Esophagus squamous epithelium (tissue), 5 donors: ENCODE data around the gene TNP2. TPM values are rescaled to one million over a fixed set of nuclear protein-coding genes. Genes with fewer than 3 reads are reported as not detected.

Experiments
- DNase-seq: peaks from one replicate; lab custom pipeline; 2025; lab: John Stamatoyannopoulos, UW
- H3K27ac ChIP-seq, 4 donors: fragments of 200-600 bp; sonication (generic); one replicate each; pipeline ENCODE4 v1.5.1; 2016 to 2019; ENCODE audit warnings: mild to moderate bottlenecking in 1 of 4
- H3K27me3 ChIP-seq, 4 donors: fragments of 200-600 bp; sonication (generic); 1 replicate in 3 of 4; 2 replicates in 1 of 4; pipeline versions ENCODE4 v1.5.1 to v1.6.0; 2017 to 2021; ENCODE audit warnings: antibody characterized with exemption in 1 of 4
- H3K36me3 ChIP-seq, 3 donors: fragments of 200-600 bp; sonication (generic); one replicate each; pipeline ENCODE4 v1.5.1; 2016 to 2019
- H3K4me1 ChIP-seq, 3 donors: fragments of 200-600 bp; sonication (generic); one replicate each; pipeline ENCODE4 v1.5.1; 2017 to 2019
- H3K4me3 ChIP-seq, 4 donors: fragments of 200-600 bp; sonication (generic); 1 replicate in 3 of 4; 2 replicates in 1 of 4; pipeline ENCODE4 v1.5.1; 2016 to 2019; ENCODE audit warnings: mild to moderate bottlenecking in 2 of 4, moderate library complexity in 1 of 4
- H3K9me3 ChIP-seq, 3 donors: fragments of 200-600 bp; sonication (generic); one replicate each; pipeline ENCODE4 v1.5.1; 2016 to 2019
- CTCF ChIP-seq, 6 experiments: fragments of 450-650 bp in 4 of 6; fragments of 200-600 bp in 2 of 6; sonication (generic) in 2 of 6; IDR thresholded peaks; one replicate each; pipeline ENCODE4 v1.5.1; 2016 to 2019; ENCODE audit warnings: antibody characterized with exemption in 6 of 6, mild to moderate bottlenecking in 4 of 6, moderate library complexity in 4 of 6
- POLR2A ChIP-seq, 4 donors: fragments of 450-650 bp; IDR thresholded peaks; one replicate each; pipeline ENCODE4 v1.6.1; 2017; ENCODE audit warnings: antibody characterized with exemption in 4 of 4, mild to moderate bottlenecking in 4 of 4, moderate library complexity in 3 of 4
- WGBS, 2 donors: methylation state at CpG; one replicate each; pipeline ENCODE4 v1.1.5; 2018; 5-methylcytosine and 5-hydroxymethylcytosine counted together
- intact Hi-C: fragments of 100-400 bp; cut with DNase I; formaldehyde crosslinking; loops from one replicate; pipeline ENCODE4 v1.15.0; 2022
- total RNA-seq, 4 donors: library from RNA; depleted of rRNA; stranded (reverse); fragments of >200 nt; gene quantifications; one replicate each; pipeline ENCODE4 v1.1.0, GENCODE V29; 2016
- donor health status: DM: yes; HTN: yes; CAD: no.

The TNP2 gene
- total RNA-seq, 4 donors from 2014 or later: not detected

- Histone ChIP-seq H3K27me3 (peaks cover 0 to 28% (median 0%) of the 10 kb centered on the region in 4 donors), H3K4me3 (no peak overlapping the region), H3K27ac (peak overlapping the region in 2 of 4 donors; percentile 15 to 17), H3K9me3 (no peaks in the 10 kb centered on the region), H3K4me1 (peaks cover 0 to 9% (median 0%) of the 10 kb centered on the region in 3 donors), H3K36me3 (no peaks in the 10 kb centered on the region)
- intact Hi-C loops: no loop called here
- 76 to 77% methylated on average over 13 of the region's 13 CpGs for WGBS, 2 donors
- TF ChIP-seq CTCF (IDR thresholded peaks at IDR 0.05) (no peak), POLR2A (IDR thresholded peaks at IDR 0.05) (no peak)
- DNase-seq: no peak
Observed at GRCh38 chr16:11234884-11235702, 34.0 kb downstream of the TNP2 start.

- WGBS, 2 donors: 68 to 74% methylated on average over 6 to 8 of the region's 8 CpGs
Observed at GRCh38 chr16:11233727-11234376, 35.3 kb downstream of the TNP2 start.

GRCh38 chr16:11232852-11233726, 36.0 kb downstream of the TNP2 start:
- WGBS, 2 donors: 54 to 80% methylated on average over 2 to 5 of the region's 35 CpGs
- no peak for DNase-seq
- peak overlapping the region in 1 of 4 donors; percentile 25 for H3K4me3 ChIP-seq

More at GRCh38 chr16:11233727-11234376, 35.3 kb downstream of the TNP2 start:
- Histone ChIP-seq H3K27ac (peak overlapping the region; percentile 55 to 78 (median 69)), H3K9me3 (no peaks in the 10 kb centered on the region), H3K36me3 (no peaks in the 10 kb centered on the region), H3K4me3 (no peak overlapping the region), H3K4me1 (peaks cover 0 to 22% (median 4%) of the 10 kb centered on the region in 3 donors), H3K27me3 (peaks cover 0 to 28% (median 0%) of the 10 kb centered on the region in 4 donors)
- no peak for DNase-seq
- no peak for TF ChIP-seq CTCF (IDR thresholded peaks at IDR 0.05)
- no peak for TF ChIP-seq POLR2A (IDR thresholded peaks at IDR 0.05)
- intact Hi-C loops: no loop called here

GRCh38 chr16:11232302-11232851, 36.7 kb downstream of the TNP2 start:
- Histone ChIP-seq H3K4me3 (no peak overlapping the region), H3K4me1 (peaks cover 0 to 23% (median 4%) of the 10 kb centered on the region in 3 donors), H3K27me3 (peaks cover 0 to 24% (median 0%) of the 10 kb centered on the region in 4 donors), H3K36me3 (no peaks in the 10 kb centered on the region), H3K9me3 (no peaks in the 10 kb centered on the region), H3K27ac (peak overlapping the region; percentile 55 to 78 (median 69))
- 89 to 90% methylated on average over 2 of the region's 3 CpGs for WGBS, 2 donors
- intact Hi-C loops: no loop called here
- DNase-seq: no peak
- no peak for TF ChIP-seq CTCF (IDR thresholded peaks at IDR 0.05)

More at GRCh38 chr16:11232852-11233726, 36.0 kb downstream of the TNP2 start:
- Histone ChIP-seq H3K36me3 (no peaks in the 10 kb centered on the region), H3K27ac (peak overlapping the region; percentile 55 to 78 (median 69)), H3K4me1 (peaks cover 0 to 23% (median 4%) of the 10 kb centered on the region in 3 donors), H3K27me3 (peaks cover 0 to 24% (median 0%) of the 10 kb centered on the region in 4 donors), H3K9me3 (no peaks in the 10 kb centered on the region)
- TF ChIP-seq CTCF (IDR thresholded peaks at IDR 0.05) (no peak), POLR2A (IDR thresholded peaks at IDR 0.05) (peak in 1 of 4 donors; percentile 47)
- intact Hi-C loops: no loop called here
